Esophagus muscularis mucosa (tissue), 4 donors: Measurements from ENCODE around the gene TMEM125. TPM values are rescaled to one million over a fixed set of nuclear protein-coding genes. Genes with fewer than 3 reads are reported as not detected.

Experiments
- DNase-seq: peaks from one replicate; pipeline ENCODE4 v3.0.0-alpha.2; 2017; ENCODE audit errors: extremely low spot score
- H3K27ac ChIP-seq, 4 donors: fragments of 200-600 bp; sonication (generic); replicated peaks in 1 of 4; 1 replicate in 3 of 4; 2 replicates in 1 of 4; pipeline ENCODE4 v1.5.1; 2016 to 2019; ENCODE audit warnings: mild to moderate bottlenecking in 1 of 4
- H3K27me3 ChIP-seq, 4 donors: fragments of 200-600 bp; sonication (generic); one replicate each; pipeline versions ENCODE4 v1.5.1 to v1.6.0; 2016 to 2019
- H3K36me3 ChIP-seq, 4 donors: fragments of 200-600 bp; sonication (generic); one replicate each; pipeline ENCODE4 v1.5.1; 2016 to 2019
- H3K4me1 ChIP-seq, 4 donors: fragments of 200-600 bp; sonication (generic); one replicate each; pipeline ENCODE4 v1.5.1; 2016 to 2019
- H3K4me3 ChIP-seq, 4 donors: fragments of 200-600 bp; sonication (generic); 1 replicate in 2 of 4; 2 replicates in 2 of 4; pipeline ENCODE4 v1.5.1; 2016 to 2019; ENCODE audit warnings: mild to moderate bottlenecking in 4 of 4, moderate library complexity in 1 of 4
- H3K9me3 ChIP-seq, 4 donors: fragments of 200-600 bp; sonication (generic); 1 replicate in 3 of 4; 2 replicates in 1 of 4; pipeline ENCODE4 v1.5.1; 2016 to 2019
- EP300 ChIP-seq: sonication (generic); formaldehyde crosslinking; IDR thresholded peaks from one replicate; pipeline ENCODE4 v1.6.1; 2017; ENCODE audit warnings: antibody characterized with exemption
- POLR2A ChIP-seq: fragments of 450-650 bp; IDR thresholded peaks from one replicate; pipeline ENCODE4 v1.6.1; 2017; ENCODE audit warnings: antibody characterized with exemption, moderate library complexity, mild to moderate bottlenecking, low read depth
- POLR2AphosphoS5 ChIP-seq, 2 donors: sonication (generic); formaldehyde crosslinking; IDR thresholded peaks; one replicate each; pipeline ENCODE4 v1.6.1; 2017; ENCODE audit warnings: antibody characterized with exemption in 2 of 2
- WGBS: methylation state at CpG from one replicate; pipeline ENCODE4 v1.1.5; 2018; 5-methylcytosine and 5-hydroxymethylcytosine counted together
- intact Hi-C: fragments of 100-400 bp; cut with DNase I; formaldehyde crosslinking; loops from one replicate; pipeline ENCODE4 v1.15.1; 2023
- total RNA-seq, 4 donors: library from RNA; depleted of rRNA; stranded (reverse); fragments of >200 nt; gene quantifications; one replicate each; pipeline versions ENCODE4 v1.1.0 to v1.2.1, GENCODE V29; 2016
- TF ChIP-seq, protein P1 (sequence below), 3 experiments: fragments of 200-600 bp in 2 of 3; fragments of 450-650 bp in 1 of 3; sonication (generic) in 2 of 3; IDR thresholded peaks; one replicate each; pipeline ENCODE4 v1.5.1; 2017 to 2019; ENCODE audit warnings: antibody characterized with exemption in 3 of 3, mild to moderate bottlenecking in 2 of 3, moderate library complexity in 1 of 3

Gene TMEM125
- total RNA-seq, 4 donors from 2014 or later = 0.26 to 0.40 TPM; not detected in 2

GRCh38 chr1:43298055-43298454, 28.3 kb downstream of the TMEM125 start:
- Histone ChIP-seq H3K36me3 (no peaks in the 10 kb centered on the region), H3K4me3 (no peak overlapping the region), H3K27ac (no peak overlapping the region), H3K4me1 (peaks cover 46 to 56% (median 55%) of the 10 kb centered on the region in 4 donors), H3K9me3 (no peaks in the 10 kb centered on the region), H3K27me3 (no peaks in the 10 kb centered on the region)
- WGBS = 94% methylated on average over 1 of the region's 1 CpG
- TF ChIP-seq, protein P1, sequence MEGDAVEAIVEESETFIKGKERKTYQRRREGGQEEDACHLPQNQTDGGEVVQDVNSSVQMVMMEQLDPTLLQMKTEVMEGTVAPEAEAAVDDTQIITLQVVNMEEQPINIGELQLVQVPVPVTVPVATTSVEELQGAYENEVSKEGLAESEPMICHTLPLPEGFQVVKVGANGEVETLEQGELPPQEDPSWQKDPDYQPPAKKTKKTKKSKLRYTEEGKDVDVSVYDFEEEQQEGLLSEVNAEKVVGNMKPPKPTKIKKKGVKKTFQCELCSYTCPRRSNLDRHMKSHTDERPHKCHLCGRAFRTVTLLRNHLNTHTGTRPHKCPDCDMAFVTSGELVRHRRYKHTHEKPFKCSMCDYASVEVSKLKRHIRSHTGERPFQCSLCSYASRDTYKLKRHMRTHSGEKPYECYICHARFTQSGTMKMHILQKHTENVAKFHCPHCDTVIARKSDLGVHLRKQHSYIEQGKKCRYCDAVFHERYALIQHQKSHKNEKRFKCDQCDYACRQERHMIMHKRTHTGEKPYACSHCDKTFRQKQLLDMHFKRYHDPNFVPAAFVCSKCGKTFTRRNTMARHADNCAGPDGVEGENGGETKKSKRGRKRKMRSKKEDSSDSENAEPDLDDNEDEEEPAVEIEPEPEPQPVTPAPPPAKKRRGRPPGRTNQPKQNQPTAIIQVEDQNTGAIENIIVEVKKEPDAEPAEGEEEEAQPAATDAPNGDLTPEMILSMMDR (IDR thresholded peaks at IDR 0.05) = no peak
- TF ChIP-seq EP300 (no peak), POLR2A (no peak), POLR2AphosphoS5 (IDR thresholded peaks at IDR 0.05) (no peak)
- intact Hi-C loops = no loop called here
- no peak for DNase-seq

- intact Hi-C loops = no loop called here
- no peaks in the 10 kb centered on the region for H3K9me3 ChIP-seq
- no peak for DNase-seq
- H3K4me3 ChIP-seq = no peak overlapping the region
- peak overlapping the region; percentile 45 to 59 (median 56) for H3K27ac ChIP-seq
- H3K36me3 ChIP-seq = no peaks in the 10 kb centered on the region
- H3K4me1 ChIP-seq = peaks cover 44 to 54% (median 52%) of the 10 kb centered on the region in 4 donors
- TF ChIP-seq, protein P1 (IDR thresholded peaks at IDR 0.05) = no peak
- TF ChIP-seq POLR2A = no peak
- no peak for TF ChIP-seq POLR2AphosphoS5 (IDR thresholded peaks at IDR 0.05)
- TF ChIP-seq EP300 = no peak
- no peaks in the 10 kb centered on the region for H3K27me3 ChIP-seq
These were observed 29.3 kb downstream of the TMEM125 start for GRCh38 chr1:43299101-43299500.

GRCh38 chr1:43300378-43301094, 30.8 kb downstream of the TMEM125 start, which contains the start of gene TIE1:
Gene TIE1, plus strand, starts transcription at chr1:43300982. Its CDS starts 90 bp downstream, at chr1:43301072.
- Histone ChIP-seq H3K27ac (peak within 1 kb of the TSS; percentile 45 to 59 (median 56)), H3K27me3 (no peaks in the 10 kb centered on the region), H3K36me3 (peaks cover 0 to 2% (median 0%) of the 10 kb centered on the region in 4 donors), H3K4me3 (peak within 1 kb of the TSS; percentile 29 to 50 (median 40)), H3K9me3 (no peaks in the 10 kb centered on the region), H3K4me1 (peaks cover 39 to 50% (median 45%) of the 10 kb centered on the region in 4 donors)
- no peak for DNase-seq
- TF ChIP-seq EP300 (no peak), POLR2AphosphoS5 (IDR thresholded peaks at IDR 0.05) (peak; percentile 52 to 77)
- WGBS = 81% methylated on average over 6 of the region's 10 CpGs
- intact Hi-C loops = no loop called here

DNA sequence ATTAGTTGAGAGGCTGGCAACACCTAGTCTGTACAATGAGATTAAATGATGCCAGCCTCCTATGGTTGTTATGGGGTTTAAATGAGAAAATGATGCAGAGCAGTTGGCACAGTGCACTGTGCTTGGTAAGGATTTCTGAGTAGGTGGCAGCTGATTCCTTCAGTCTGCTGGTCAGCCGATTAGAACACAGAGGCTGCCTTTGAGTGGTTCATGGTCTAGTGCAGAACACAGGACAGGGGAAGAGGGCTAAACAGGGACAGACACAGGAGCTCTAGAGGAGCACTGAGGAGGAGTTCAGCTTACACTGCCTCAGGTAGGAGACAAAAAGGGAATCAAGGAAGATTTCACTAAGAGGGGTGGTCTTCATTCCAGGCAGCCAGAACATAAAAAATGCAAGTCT, 32.4 kb downstream of the TMEM125 start:
- intact Hi-C loops = no loop called here
- TF ChIP-seq POLR2A = no peak
- no peak for TF ChIP-seq EP300
- TF ChIP-seq POLR2AphosphoS5 (IDR thresholded peaks at IDR 0.05) = no peak
- H3K27ac ChIP-seq = peak overlapping the region in 1 of 4 donors; percentile 59
- H3K36me3 ChIP-seq = peaks cover 0 to 19% (median 4%) of the 10 kb centered on the region in 4 donors
- no peaks in the 10 kb centered on the region for H3K9me3 ChIP-seq
- H3K4me1 ChIP-seq = peaks cover 23 to 34% (median 31%) of the 10 kb centered on the region in 4 donors
- 73% methylated on average over 1 of the region's 1 CpG for WGBS
- no peaks in the 10 kb centered on the region for H3K27me3 ChIP-seq
- no peak for DNase-seq
- peak overlapping the region; percentile 29 to 50 (median 40) for H3K4me3 ChIP-seq

GRCh38 chr1:43302721-43303470, 33.1 kb downstream of the TMEM125 start:
- H3K9me3 ChIP-seq = no peaks in the 10 kb centered on the region
- H3K4me1 ChIP-seq = peaks cover 23 to 34% (median 28%) of the 10 kb centered on the region in 4 donors
- H3K36me3 ChIP-seq = peaks cover 0 to 26% (median 6%) of the 10 kb centered on the region in 4 donors
- TF ChIP-seq EP300 (no peak), POLR2AphosphoS5 (IDR thresholded peaks at IDR 0.05) (no peak), POLR2A (no peak)
- TF ChIP-seq, protein P1 (IDR thresholded peaks at IDR 0.05) = no peak
- 70% methylated on average over 7 of the region's 7 CpGs for WGBS
- intact Hi-C loops = no loop called here
- H3K27ac ChIP-seq = peak overlapping the region in 1 of 4 donors; percentile 59
- peak overlapping the region; percentile 0 to 50 (median 40) for H3K4me3 ChIP-seq
- no peak for DNase-seq
- no peaks in the 10 kb centered on the region for H3K27me3 ChIP-seq
